NB4 (cell line): ENCODE results near the gene MYMK.

Experiments
- DNase-seq: peaks from one replicate; pipeline ENCODE4 v3.0.0; 2010; ENCODE audit warnings: low read depth
- H3K4me3 ChIP-seq: one replicate; pipeline ENCODE4 v1.5.1; 2011; ENCODE audit warnings: mild to moderate bottlenecking, low read depth, low read length, moderate library complexity
- CTCF ChIP-seq: IDR thresholded peaks from one replicate; pipeline ENCODE4 v1.5.1; 2012; ENCODE audit warnings: low read depth, low read length
- MAX ChIP-seq: IDR thresholded peaks from 2 replicates; pipeline ENCODE4 v1.6.1; 2011; ENCODE audit warnings: low read depth, low read length
- MYC ChIP-seq: IDR thresholded peaks from 2 replicates; pipeline ENCODE4 v1.6.1; 2011; ENCODE audit warnings: low read depth, low read length
- POLR2A ChIP-seq: IDR thresholded peaks from 2 replicates; pipeline ENCODE4 v1.6.1; 2011; ENCODE audit warnings: mild to moderate bottlenecking; ENCODE audit not compliant: insufficient read length; ENCODE audit errors: extremely low read depth

Gene MYMK

GRCh38 chr9:133499892-133500270, 24.9 kb downstream of the MYMK start:
- no peak for DNase-seq
- TF ChIP-seq CTCF = no peak
- TF ChIP-seq POLR2A = no peak
- no peak for TF ChIP-seq MAX
- TF ChIP-seq MYC = no peak
- no peak overlapping the region for H3K4me3 ChIP-seq

- TF ChIP-seq MAX = no peak
- no peak for TF ChIP-seq MYC
- no peak for TF ChIP-seq CTCF
- no peak for TF ChIP-seq POLR2A
- no peak for DNase-seq
- no peak overlapping the region for H3K4me3 ChIP-seq
Measured at GRCh38 chr9:133499132-133499891, 25.4 kb downstream of the MYMK start.

GRCh38 chr9:133496861-133497842, 27.6 kb downstream of the MYMK start:
- H3K4me3 ChIP-seq = no peak overlapping the region
- TF ChIP-seq CTCF = no peak
- TF ChIP-seq MYC = no peak
- no peak for TF ChIP-seq POLR2A
- no peak for TF ChIP-seq MAX
- no peak for DNase-seq

- no peak overlapping the region for H3K4me3 ChIP-seq
- no peak for DNase-seq
- TF ChIP-seq CTCF (no peak), MAX (no peak), POLR2A (no peak), MYC (no peak)
Measured at GRCh38 chr9:133495327-133496293, 29.1 kb downstream of the MYMK start.

- TF ChIP-seq CTCF = no peak
- no peak for TF ChIP-seq POLR2A
- no peak for TF ChIP-seq MYC
- TF ChIP-seq MAX = no peak
- H3K4me3 ChIP-seq = no peak overlapping the region
- DNase-seq = no peak
Measured at GRCh38 chr9:133494636-133495326, 30.0 kb downstream of the MYMK start.
